TTC549 (cell line): ENCODE data around the gene ASIC5.
"Not testable (repeated sequence)": the region's sequence is repeated elsewhere in the genome, so short reads cannot be mapped to it uniquely, and the experiment has no call there.

Experiments used
- FAIRE-seq: peaks from 2 replicates; lab custom pipeline; 2012; peaks lifted over from hg19 to GRCh38; lab: Jason Lieb, UNC

Gene ASIC5

GRCh38 chr4:155866177-155866576, at the start of gene ASIC5:
ASIC5 (minus strand) TSS chr4:155866277; CDS start chr4:155866226, 51 bp downstream.
- FAIRE-seq, result no peak

- FAIRE-seq, result no peak
Observed at GRCh38 chr4:155914782-155915181, 48.7 kb upstream of the ASIC5 start.

GRCh38 chr4:155911905-155912304, 45.8 kb upstream of the ASIC5 start:
- no peak for FAIRE-seq

- FAIRE-seq, result no peak
Observed at GRCh38 chr4:155909615-155910226, 43.6 kb upstream of the ASIC5 start.

- no peak for FAIRE-seq
Observed at GRCh38 chr4:155908187-155909139, 42.4 kb upstream of the ASIC5 start.

- FAIRE-seq, result no peak
Observed at GRCh38 chr4:155907556-155907955, 41.5 kb upstream of the ASIC5 start.

- no peak for FAIRE-seq
Observed at GRCh38 chr4:155906554-155907247, 40.6 kb upstream of the ASIC5 start.

- no peak for FAIRE-seq
Observed at GRCh38 chr4:155904331-155904730, 38.3 kb upstream of the ASIC5 start.

GRCh38 chr4:155903453-155903852, 37.4 kb upstream of the ASIC5 start, which contains the start of gene TDO2:
TDO2 (plus strand) TSS chr4:155903696; CDS start chr4:155903759, 63 bp downstream.
- no peak for FAIRE-seq

- FAIRE-seq, result no peak
Observed at GRCh38 chr4:155901013-155901412, 34.9 kb upstream of the ASIC5 start.

GRCh38 chr4:155900381-155900780, 34.3 kb upstream of the ASIC5 start:
- FAIRE-seq, result no peak

- FAIRE-seq, result no peak
Observed at GRCh38 chr4:155899891-155900290, 33.8 kb upstream of the ASIC5 start.

- FAIRE-seq, result not testable (repeated sequence)
Observed at GRCh38 chr4:155898371-155898770, 32.3 kb upstream of the ASIC5 start.

GRCh38 chr4:155891058-155891457, 25.0 kb upstream of the ASIC5 start:
- FAIRE-seq, result no peak

- no peak for FAIRE-seq
Observed at GRCh38 chr4:155889946-155890345, 23.9 kb upstream of the ASIC5 start.

- FAIRE-seq, result no peak
Observed at GRCh38 chr4:155889031-155889793, 23.1 kb upstream of the ASIC5 start.

GRCh38 chr4:155887847-155888570, 21.9 kb upstream of the ASIC5 start:
- FAIRE-seq, result no peak

- no peak for FAIRE-seq
Observed at GRCh38 chr4:155887045-155887444, 21.0 kb upstream of the ASIC5 start.

GRCh38 chr4:155885666-155886065, 19.6 kb upstream of the ASIC5 start:
- no peak for FAIRE-seq

- FAIRE-seq, result no peak
Observed at GRCh38 chr4:155883895-155884294, 17.8 kb upstream of the ASIC5 start.

- FAIRE-seq, result no peak
Observed at GRCh38 chr4:155881555-155881954, 15.5 kb upstream of the ASIC5 start.
